Activated CD4-positive, alpha-beta T cell treated with anti-CD3 and anti-CD28 coated beads for 1 hour (primary cell): ENCODE results near the gene PRDX6.
"Not testable (repeated sequence)": the region's sequence is repeated elsewhere in the genome, so short reads cannot be mapped to it uniquely, and the experiment has no call there.

ENCODE experiments used
- DNase-seq: peaks from one replicate; pipeline ENCODE4 v3.0.0-alpha.2; 2020

The PRDX6 gene, protein sequence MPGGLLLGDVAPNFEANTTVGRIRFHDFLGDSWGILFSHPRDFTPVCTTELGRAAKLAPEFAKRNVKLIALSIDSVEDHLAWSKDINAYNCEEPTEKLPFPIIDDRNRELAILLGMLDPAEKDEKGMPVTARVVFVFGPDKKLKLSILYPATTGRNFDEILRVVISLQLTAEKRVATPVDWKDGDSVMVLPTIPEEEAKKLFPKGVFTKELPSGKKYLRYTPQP

DNA sequence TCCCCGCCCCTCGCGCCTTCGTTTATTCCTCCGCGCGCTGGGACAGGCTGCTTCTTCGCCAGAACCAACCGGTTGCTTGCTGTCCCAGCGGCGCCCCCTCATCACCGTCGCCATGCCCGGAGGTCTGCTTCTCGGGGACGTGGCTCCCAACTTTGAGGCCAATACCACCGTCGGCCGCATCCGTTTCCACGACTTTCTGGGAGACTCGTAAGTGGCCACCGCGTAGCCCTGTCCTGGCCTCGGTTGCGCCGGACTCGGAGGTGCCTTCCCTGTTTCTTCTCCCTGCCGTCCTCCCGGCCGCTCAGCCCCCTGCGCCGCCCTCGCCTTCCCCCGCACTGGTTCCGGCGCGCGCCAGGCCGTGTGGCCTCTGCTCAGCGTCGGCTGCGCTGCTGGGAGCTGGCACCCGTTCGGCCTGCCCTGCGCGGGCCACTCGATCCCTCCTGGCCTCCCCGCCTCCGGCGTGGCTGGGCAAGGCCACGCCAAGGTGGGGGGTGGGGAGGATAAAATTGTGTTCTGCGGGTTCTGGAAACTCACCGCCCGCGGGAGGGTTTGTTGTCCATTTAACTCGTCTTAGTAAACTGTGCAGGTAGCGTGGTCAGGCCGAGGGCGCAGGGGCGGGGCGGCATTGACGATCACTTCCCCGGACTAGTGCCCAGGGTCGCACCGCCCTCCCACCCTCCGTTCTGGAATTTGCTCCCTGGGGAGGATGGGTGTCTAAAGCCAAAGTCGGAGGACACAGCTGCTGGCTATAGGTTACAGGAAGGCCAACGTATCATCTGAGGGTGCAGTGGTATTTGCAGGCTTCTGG is at the start of gene PRDX6:
TSS of gene PRDX6 (plus strand) at position 50 of the 808 bp plus-strand sequence. CDS start at position 113, 63 bp downstream.
- no peak for DNase-seq

DNA sequence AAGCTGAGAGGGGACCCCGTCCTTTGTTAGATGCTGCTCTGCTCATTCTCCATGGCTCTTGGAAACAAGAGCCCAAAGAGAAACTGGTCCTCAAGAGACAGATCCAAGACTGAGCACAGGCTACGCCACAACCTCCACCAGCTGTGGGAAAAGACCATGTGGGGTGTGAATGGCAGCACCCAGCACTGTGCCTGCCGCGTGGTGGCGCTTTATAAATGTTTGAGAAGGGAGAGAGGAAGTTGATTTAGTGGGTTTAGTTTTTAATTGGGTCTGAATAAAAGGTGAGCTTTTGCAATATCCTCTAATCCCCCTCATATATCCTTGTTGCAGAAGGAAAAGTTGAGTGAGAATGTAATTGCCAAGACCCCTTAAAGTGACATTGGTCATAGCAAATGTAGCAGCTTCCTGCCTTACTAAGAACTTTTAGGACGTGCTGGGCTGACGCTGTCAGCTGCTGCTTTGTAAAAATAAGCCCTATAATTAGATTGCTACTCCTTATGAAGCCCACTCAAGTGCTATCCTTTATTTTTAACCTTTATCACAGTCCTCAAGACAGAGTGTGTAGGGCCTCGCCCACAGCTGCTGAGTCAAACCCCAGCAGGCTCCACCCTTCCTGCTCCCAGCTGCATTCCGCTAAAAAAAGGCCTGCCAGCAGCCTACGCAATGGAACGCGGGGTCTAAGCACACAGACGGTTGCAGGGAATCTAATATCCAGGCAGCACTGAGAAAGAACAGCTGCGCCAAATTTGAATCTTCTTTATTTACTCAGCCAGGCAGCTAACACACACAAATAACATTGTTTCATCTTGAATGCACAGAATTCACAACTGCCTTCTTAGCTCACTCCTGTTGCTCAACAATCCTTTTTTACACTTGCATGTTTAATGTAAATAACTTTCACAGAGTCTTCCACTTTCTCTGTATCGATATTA is 47.4 kb upstream of the PRDX6 start:
- peak; percentile 31 for DNase-seq

DNA sequence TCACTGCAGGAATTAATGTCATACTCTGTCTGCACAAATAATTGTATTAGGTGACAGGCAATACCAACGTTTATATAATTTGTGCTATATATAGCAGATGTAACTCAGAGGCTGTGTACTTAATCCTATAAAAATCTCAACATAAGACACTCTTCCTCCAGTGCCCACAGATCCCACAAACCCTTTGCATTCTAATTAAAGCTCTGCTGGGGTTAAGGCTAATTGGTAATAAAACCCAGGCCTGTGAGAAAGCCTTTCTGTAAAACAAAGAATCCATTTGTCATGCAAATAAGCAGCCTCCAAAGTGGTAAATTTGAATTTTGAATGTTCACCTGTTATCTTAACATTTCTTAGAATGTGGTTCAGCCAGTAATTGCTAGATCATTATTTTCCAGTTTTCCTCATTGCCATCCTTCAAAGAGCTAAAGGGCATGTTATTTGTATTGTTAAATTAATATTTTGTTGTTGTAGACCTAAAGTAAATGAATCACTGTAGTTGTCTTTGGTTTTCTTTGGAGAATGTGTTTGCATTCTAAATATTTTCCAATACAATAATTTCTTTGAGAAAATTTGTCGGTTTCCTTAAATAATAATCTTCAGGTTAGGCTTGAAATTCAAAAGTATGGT is 46.3 kb upstream of the PRDX6 start:
- no peak for DNase-seq

DNA sequence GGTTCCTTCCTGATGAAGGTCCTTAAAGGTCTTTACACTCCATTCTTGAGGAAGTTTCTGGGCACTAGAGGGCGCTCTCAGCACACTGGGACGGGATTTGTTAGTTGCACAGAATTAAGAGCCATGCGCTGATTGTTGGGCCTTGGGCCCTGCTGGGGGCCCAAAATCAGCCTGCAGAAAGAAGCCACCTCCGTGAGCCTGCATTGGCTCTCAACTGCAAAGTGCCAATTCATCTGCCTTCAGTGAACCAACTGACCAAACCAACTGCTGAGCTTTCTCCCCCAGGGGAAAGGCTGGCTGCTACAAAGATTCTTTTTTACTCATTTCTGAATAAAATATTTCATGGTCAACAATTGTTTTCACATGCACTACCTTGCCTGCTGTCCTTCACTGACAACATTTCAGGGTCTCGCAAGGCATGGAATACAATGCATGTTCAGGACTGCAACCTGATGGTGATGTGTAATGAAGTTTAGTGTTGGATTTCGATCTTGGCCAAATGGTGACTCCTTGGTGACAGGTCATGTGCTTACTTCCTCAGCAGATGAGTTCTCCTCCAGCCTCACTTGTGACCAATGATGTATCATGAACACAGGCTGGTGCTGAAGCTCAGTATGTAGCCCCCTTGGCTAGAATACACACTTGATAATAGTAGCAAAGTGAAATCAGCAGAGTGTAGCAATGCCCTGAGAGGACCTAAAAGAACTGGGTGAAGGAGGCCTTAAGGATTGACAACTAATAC is 45.7 kb upstream of the PRDX6 start:
- DNase-seq = peak; percentile 74

DNA sequence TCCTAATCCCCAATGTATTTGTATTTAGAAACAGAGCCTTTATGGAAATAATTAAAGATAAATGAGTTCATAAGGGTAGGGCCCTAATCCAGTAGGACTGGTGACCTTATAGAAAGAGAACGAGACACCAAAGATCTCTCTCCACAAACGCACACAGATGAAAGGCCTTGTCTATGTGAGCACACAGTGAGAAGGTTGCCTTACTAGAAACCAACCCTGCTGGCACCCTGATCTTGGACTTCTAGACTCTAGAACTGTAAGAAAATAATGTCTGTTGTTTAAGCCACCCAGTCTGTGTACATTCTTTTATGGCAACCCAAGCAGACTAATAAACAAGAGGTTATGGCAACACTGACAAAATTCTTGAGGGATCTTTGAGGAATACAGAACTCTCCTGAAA is 44.8 kb upstream of the PRDX6 start:
- DNase-seq = no peak

DNA sequence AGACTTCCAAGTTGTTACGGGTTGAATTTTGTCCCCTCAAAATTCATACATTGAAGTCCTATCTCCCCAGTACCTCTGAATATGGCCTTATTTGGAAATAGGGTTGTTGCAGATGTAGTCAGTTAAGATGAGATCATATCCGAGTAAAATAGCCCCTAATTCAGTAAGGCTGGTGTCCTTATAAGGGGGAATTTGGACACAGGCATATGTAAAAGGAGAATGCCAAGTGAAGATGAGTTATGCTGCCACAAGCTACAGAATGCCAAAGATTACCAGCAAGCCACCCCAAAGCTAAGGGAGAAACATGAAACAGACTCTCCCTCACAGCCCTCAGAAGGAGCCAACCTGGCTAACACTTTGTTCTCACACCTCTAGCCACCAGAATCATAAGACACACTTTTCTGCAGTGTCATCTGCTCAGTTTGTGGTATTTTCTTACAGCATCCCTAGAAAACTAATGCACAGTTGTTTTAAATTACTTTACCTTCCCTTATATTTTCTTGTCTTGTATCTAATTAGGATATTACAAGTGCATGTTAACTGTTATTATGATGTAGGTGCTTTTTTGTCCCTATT is 43.3 kb upstream of the PRDX6 start:
- no peak for DNase-seq

DNA sequence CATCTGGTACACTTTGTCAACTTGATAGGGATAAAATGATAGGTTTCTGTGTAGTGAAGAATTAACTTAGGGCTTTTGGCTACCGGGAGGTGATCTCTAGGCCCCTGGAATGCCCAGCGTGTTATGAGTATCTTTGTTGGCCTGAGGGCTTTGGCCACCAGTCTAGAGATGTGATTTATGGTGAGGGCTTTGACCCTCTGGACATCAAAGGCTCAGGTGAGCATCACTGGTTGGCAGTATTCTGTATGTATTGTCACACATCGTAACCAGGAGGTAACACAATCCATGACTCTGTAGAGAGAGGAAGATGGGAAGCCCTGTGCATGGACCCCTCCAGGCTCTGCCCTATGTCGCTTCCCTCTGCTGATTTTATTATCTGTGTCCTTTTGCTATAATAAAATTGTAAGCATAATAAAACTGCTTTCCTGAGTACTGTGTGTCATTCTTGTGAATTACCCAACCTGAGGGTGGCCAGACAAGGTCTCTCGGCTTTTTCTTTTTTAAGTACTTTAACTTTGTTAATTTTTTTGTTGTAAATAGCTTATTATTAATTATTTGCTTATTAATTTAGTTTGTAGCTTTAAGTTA is 40.2 kb upstream of the PRDX6 start:
- DNase-seq = no peak

DNA sequence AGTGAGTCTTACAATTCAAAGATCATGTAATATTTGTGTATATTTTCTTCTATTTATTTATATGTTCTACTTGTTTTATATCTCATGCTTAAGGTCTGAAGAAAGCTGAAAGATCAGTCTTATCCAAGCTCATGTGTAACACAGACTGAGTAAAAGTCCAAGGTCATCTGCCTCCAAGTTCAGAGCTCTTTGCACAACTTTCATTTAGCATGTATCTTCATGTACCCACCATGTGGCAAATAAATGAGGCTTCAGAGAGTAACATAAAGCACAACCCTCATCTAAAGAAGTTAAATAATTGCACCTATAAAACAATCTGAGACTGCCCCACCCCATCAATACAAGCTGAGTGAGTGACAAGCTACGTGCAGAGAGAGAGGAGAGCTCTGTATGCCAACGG is 38.5 kb upstream of the PRDX6 start:
- DNase-seq = no peak

DNA sequence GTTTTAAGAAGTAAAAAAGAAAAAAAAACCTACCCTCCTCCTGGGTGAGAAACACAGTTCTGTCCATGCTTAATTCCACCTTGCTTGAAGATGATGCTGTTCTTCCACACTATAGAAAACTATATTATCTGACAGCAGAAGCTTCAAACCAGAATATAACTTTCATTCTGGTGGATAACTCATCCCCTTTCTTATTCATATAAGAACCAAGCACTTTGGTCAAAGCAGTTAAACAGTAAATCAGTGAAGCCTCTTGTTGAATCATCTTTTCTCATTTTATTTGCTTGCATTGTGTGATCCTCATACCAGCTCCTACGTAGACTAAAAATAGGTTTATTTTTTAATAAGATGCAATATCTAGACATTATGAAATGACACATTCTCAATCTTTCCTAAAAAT is 36.7 kb upstream of the PRDX6 start:
- no peak for DNase-seq

DNA sequence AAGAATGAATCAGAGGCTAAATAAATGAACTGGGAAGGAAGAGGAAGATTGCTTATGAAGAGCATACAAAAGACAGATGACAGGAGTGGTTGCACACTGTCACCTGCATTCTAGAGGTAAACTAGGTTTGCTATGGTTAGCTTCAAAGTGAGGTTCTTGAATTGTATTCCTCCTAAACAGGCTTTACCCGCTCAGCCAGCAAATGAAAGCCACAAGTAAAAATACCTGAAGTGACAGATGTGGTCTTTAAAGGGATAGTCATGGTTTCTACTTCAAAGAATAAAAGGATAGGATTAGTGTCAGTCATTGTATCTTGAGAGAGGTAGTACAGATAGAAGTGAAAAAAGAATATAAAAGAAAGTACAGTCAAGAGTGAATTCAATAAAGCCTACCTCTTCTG is 32.4 kb upstream of the PRDX6 start:
- no peak for DNase-seq

DNA sequence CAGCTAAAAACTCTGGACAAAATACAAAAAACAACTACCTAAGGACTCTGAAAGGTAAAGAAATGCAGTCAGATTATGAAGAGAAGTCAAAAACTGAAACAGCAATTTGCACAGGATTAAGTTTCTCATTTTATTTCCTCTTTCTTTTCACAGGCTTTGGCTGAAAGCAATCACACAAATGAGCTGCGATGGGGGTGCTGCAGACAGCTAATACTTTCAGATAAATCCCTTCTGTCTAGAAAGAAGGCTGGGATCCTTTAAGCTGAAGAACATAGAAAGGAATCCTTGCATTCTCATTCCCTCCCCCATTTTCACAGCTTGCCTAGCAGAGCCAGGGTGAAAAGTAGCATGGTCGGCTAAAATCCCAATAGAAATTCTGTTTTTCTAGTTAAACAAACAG is 32.0 kb upstream of the PRDX6 start:
- DNase-seq = no peak

DNA sequence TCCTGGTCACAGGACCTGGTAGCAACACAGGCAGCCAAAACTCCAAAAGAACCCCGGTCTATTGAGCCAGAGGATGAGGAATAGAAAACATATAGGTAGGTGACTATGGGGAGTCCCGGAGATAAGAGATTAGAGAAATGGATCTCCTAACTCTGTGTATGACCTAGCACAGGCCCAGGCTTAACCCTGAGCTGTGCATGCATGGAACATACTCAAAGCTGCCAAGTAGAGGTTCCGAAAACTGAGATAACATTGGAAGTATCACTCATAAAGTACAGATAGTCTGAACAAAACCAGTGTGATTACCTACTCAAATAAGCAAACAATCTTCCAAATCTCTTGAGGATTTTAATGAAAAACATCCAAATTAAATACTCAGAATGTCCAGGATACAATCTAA is 31.5 kb upstream of the PRDX6 start:
- no peak for DNase-seq

DNA sequence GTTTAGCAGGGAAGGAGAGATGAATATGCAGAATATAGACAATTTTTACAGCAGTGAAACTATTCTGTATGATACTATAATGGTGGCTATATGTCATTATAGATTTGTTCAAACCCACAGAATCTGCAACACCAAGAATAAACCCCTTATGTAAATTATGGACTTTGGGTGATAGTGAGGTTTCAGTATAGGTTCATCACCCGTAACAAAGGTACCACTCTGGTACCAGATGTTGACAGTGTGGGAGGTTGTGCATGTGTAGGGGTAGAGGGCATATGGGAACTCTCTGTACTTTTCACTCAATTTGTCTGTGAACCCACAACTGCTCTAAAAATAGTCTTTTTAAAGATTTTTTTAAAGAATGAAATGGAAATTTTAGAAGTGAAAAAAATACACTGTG is 29.9 kb upstream of the PRDX6 start:
- DNase-seq = no peak

DNA sequence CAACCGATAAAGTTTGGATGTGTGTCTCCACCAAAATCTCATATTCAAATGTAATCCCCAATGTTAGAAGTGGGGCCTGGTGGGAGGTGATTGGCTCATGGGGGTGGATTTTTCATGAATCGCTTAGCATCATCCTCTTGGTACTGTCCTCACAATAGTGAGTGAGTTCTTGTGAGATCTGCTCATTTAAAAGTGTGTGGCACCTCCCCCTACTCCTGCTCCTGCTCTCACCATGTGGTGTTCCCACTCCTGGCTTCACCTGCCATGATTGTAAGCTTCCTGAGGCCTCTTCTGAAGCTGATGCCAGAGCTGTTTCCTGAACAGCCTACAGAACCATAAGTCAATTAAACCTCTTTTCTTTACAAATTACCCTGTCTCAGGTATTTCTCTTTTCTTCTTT is 28.2 kb upstream of the PRDX6 start:
- DNase-seq = no peak

DNA sequence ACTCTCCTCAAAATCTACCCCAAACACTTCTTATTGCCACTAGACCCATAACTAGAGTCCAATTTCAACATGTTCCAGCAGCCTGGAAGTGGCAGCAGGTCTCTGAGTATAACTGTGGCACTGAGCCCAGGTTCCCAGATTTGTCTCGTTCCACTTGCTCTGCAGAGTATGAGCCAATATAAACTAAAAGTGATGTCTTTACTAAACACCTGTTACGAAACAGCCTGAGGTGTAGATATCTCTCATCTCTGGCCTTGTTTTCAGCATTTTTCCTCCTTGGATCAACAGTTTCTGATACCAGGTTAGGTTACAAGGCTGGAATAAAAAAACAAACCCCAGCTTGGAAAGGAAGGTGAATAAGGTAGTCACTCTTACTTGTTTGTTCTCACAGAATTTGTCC is 25.2 kb upstream of the PRDX6 start:
- no peak for DNase-seq

DNA sequence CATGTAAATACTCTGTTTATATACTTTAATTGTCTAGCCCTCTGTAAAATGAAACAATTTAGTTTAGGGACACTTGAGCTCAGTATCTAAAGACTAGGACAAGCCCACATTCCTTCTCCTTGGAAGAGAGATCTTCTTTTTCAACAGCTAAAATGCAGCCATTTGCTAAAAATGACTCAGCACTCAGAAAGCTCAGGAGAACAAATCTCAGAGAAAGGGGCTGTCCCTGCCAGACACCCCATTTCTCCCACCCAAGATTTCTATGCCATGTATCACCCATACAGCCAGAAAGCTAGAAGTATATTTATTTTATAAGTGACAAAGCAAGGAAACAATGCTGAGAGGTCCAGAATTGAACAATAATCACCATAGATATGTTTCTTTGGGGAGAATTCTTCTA is 23.2 kb upstream of the PRDX6 start:
- no peak for DNase-seq

DNA sequence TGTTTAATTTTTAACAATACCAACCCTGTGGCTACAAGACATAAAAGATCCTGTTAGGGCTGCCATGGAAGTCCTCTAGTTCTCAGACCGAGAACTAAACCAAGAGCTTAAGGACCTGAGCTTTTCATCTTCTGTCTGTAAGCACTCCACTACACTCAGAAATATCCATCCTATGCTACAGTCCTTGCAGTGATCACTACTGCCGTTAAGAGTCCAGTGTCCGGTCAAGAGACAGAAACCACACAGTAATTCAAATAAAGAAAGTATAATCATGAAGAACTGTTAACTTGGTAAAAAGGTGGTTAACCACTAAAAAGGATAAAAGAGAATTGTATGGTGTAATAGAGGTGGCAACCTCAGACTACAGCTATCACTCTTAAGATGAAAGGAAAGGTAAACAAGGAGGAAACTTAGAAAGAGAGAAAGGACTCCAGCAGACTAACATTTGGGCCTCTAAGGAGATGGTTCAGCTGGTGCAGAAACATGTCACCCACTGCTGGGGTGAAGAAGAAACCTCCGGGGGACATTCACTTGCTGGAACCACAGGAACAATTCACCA is 22.1 kb upstream of the PRDX6 start:
- no peak for DNase-seq

DNA sequence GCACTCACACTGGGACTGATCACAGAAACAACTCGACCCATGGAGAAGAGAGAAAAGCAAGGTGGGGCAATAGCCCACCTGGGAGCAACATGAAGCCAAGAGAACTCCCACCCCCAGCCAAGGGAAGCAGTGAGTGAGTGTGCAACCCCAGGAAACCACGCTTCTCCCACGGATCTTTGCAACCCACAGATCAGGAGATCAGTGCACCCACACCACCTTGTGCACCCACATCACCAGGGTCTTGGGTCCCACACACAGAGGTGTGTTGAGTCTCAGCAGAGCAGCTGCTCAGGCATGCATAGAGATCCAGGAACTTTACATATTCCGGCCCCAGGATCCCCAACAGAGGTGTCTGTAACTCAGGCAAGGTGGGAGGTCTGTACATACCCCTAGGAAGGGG is 17.2 kb upstream of the PRDX6 start:
- no peak for DNase-seq

DNA sequence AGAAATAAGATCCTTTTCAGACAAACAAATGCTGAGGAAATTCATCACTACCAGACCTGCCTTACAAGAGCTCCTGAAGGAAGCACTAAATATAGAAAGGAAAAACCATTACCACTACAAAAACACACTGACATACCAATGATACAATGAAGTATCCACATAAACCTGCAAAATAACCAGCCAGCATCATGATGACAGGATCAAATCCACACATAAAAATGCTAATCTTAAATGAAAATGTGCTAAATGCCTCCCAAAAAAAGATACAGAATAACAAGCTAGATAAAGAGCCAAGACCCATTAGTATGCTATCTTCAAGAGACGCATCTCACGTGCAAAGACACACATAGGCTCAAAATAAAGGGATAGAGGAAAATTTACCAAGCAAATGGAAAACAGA is 14.5 kb upstream of the PRDX6 start:
- DNase-seq = not testable (repeated sequence)

DNA sequence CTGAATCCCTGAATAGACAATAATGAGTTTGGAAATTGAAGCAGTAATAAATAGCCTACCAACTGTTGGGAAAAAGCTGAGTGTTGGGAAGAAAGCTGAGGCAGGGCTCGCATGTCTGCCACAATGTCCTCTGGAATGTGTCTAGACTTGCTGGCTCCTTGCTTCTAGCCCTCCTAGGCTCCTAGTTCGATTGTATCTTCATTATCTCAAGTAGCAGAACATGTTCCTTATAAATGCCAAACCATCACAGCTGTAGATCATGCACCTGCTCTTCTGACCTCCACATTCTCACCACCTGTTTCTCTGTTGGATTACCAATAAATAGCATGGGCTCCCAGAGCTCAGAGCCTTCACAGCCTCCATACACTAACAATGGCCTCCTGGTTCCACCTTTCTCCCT is 12.9 kb upstream of the PRDX6 start:
- DNase-seq = not testable (repeated sequence)

DNA sequence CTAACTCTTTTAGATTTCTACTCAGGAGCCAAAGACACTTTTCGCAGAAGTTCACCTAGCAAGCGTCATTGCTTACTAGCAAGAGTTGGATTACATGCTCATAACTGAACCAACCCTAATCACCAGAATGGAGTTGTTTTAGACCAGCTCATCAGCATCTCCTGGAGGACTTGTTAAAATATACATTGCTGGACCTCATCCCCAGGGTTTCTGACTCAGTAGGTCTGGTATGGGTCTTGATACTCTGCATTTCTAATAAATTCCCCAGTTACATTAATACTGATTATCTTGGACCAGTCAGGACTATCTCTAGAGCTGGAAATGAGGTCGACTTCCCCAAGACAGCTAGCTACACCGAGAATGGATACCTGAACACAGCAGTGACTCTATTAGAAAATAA is 9.7 kb upstream of the PRDX6 start:
- no peak for DNase-seq
